ENCODE measurements around the gene TMEM185B.

DNA sequence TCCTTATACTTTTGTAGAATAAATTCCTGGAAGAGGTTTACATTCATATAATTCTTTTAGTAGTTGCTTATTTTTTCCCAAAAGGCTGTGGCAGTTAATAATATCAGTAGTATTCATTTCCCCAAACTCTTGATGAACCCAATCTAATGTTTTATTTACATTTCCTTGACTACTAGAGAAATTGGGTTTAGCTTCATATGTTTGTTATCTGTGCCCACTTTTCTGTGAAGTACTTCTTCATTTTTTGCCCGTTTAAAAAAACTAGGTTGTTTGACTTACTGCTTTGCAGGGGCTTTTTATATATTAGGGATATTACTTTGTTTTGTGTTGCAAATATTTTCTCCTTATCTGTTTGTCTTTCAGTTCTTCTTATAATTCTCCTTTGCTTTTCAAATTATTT is 46.6 kb upstream of the TMEM185B start:
- TF ChIP-seq POLR2AphosphoS5 (IDR thresholded peaks at IDR 0.05) (no peak), CTCF (IDR thresholded peaks at IDR 0.05) (no peak), POLR2A (IDR thresholded peaks at IDR 0.05) (no peak)
